Thyroid gland (tissue), 4 donors: ENCODE results near the gene CNDP2.

ENCODE experiments used
- CTCF ChIP-seq, 6 experiments: fragments of 200-600 bp in 3 of 6; fragments of 450-650 bp in 3 of 6; sonication (generic) in 3 of 6; IDR thresholded peaks; one replicate each; pipeline ENCODE4 v1.5.1; 2016 to 2019; ENCODE audit warnings: antibody characterized with exemption in 6 of 6, mild to moderate bottlenecking in 2 of 6, inconsistent platforms in 1 of 6, moderate library complexity in 1 of 6
- POLR2A ChIP-seq, 2 donors: fragments of 450-650 bp; IDR thresholded peaks; one replicate each; pipeline ENCODE4 v1.6.1; 2017; ENCODE audit warnings: antibody characterized with exemption in 2 of 2, mild to moderate bottlenecking in 2 of 2, moderate library complexity in 1 of 2

GRCh38 chr18:74529811-74530583, 33.8 kb downstream of the CNDP2 start:
- TF ChIP-seq CTCF (IDR thresholded peaks at IDR 0.05) (no peak), POLR2A (IDR thresholded peaks at IDR 0.05) (no peak)
